Regular cardiac myocyte (primary cell): ENCODE data around the gene SEC14L6. TPM values are rescaled to one million over a fixed set of nuclear protein-coding genes. Genes with fewer than 3 reads are reported as not detected.

Experiments
- total RNA-seq: library from RNA; depleted of rRNA; stranded (reverse); fragments of >200 nt; gene quantifications from 2 replicates; pipeline ENCODE4 v1.2.3, GENCODE V29; 2014

SEC14L6 gene
- 0.28 TPM in 1 of 2 replicates, not detected in the other for total RNA-seq

GRCh38 chr22:30546616-30547015 is at the start of gene SEC14L6:
SEC14L6 (minus strand) TSS chr22:30546741; CDS start chr22:30546682, 59 bp downstream.

GRCh38 chr22:30591588-30592359 is 45.2 kb upstream of the SEC14L6 start, which contains the start of gene PES1:
PES1 (minus strand) TSS chr22:30591910; CDS start chr22:30591833, 77 bp downstream.

DNA sequence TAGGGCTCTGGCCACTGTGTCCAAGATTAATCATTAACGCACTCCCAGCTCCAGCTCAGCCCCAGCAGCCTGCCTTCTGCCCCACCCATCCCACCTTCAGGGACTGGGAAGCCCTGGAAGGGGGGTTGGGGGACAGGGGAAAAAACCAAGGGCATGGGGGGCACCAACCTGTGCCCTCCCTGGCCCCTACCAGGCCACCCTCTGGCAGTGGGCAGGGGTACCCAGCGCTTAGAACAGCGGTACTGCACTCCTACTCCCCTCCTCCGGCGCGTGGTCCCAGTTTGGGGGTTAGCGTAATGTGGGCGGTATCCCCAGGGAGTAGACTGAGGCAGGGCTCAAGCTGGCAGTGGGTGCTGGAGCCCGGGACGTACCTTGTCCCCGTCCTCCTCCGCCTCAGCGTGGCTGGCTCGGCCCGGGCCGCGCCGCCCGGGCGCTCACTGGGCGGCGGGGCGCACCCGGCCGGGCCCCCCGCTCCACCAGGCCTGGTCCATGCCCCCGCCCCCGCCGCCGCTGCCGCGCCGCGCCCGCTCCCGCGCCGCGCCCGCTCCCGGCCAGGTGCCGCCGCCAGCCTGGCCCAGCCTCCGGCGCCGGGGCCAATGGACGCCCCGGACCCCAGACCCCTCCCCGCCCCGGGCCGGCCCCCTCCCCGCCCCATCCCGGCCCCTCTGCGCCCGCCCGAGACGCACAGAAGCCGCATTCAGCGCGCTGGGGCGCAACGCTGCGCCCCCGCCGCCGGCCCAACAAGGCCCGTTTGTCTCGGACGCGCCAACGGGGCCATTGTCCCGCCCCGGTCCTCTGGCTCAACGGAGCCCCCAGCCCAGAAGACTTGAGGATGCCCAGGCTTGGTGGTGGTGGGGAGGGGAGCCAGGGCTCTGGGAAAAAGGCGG is 27.8 kb upstream of the SEC14L6 start, which contains the start of gene GAL3ST1:
GAL3ST1 (minus strand) TSS at position 571 of the 887 bp plus-strand sequence. CDS start 17,273 bp downstream, outside the sequence.

Other genes starting within 250 kb of the SEC14L6 start
- 17.6 and 18.0 TPM in 2 replicates for gene TBC1D10A, start 219.8 kb downstream of the SEC14L6 start, total RNA-seq
- gene SF3A1, start 189.8 kb downstream of the SEC14L6 start, total RNA-seq, result 10.4 and 11.7 TPM in 2 replicates
- 1.1 and 1.7 TPM in 2 replicates for gene CCDC157, start 189.7 kb downstream of the SEC14L6 start, total RNA-seq
- gene RNF215, start 159.3 kb downstream of the SEC14L6 start, total RNA-seq, result 27.6 and 44.5 TPM in 2 replicates
- gene SEC14L2, start 149.7 kb downstream of the SEC14L6 start, total RNA-seq, result 19.2 and 23.8 TPM in 2 replicates
- 13.2 and 31.2 TPM in 2 replicates for gene MTFP1, start 121.0 kb downstream of the SEC14L6 start, total RNA-seq
- not detected in 2 replicates for gene SEC14L3, start 74.7 kb downstream of the SEC14L6 start, total RNA-seq
- gene SEC14L4, start 41.0 kb downstream of the SEC14L6 start, total RNA-seq, result 0.19 TPM in 1 of 2 replicates, not detected in the other
- gene GAL3ST1, start 27.9 kb upstream of the SEC14L6 start, total RNA-seq, result 0.28 TPM in 1 of 2 replicates, not detected in the other
- gene PES1, start 45.2 kb upstream of the SEC14L6 start, total RNA-seq, result 79.8 and 119 TPM in 2 replicates
- 1.7 and 7.9 TPM in 2 replicates for gene TCN2, start 60.4 kb upstream of the SEC14L6 start, total RNA-seq
- gene SLC35E4, start 89.0 kb upstream of the SEC14L6 start, total RNA-seq, result 17.2 and 33.0 TPM in 2 replicates
- 5.6 and 10.2 TPM in 2 replicates for gene DUSP18, start 121.1 kb upstream of the SEC14L6 start, total RNA-seq
- 1.1 and 1.3 TPM in 2 replicates for gene OSBP2, start 148.1 kb upstream of the SEC14L6 start, total RNA-seq